ENCODE measurements around the gene IMPDH1. TPM values are rescaled to one million over a fixed set of nuclear protein-coding genes. Genes with fewer than 3 reads are reported as not detected.

IMPDH1 gene
- total RNA-seq, 1 donor from 2014 or later = 17.4 TPM

DNA sequence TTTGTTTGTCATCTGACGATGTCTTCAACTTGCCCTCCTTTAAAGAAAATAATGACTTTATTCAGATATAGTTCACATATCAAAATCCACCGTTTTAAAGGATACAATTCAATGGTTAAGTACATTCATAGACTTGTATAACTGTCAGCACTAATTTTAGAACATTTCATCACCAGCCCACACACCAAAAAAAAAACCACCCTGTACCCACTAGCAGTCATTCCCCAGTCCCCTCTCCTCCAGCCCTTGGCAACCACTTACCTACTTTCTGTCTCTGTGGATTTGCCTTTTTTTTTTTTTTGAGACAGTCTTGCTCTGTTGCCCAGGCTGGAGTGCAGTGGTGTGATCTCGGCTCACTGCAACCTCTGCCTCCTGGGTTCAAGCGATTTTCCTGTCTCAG is 40.6 kb upstream of the IMPDH1 start:
- no peak for DNase-seq
- intact Hi-C loops (cut with micrococcal nuclease) = no loop called here
- Histone ChIP-seq H3K36me3 (no peaks in the 10 kb centered on the region), H3K4me3 (no peak overlapping the region), H3K9me3 (replicated peaks) (no peaks in the 10 kb centered on the region), H3K27me3 (ENCODE audit: low read depth) (no peaks in the 10 kb centered on the region), H3K27ac (replicated peaks) (peak overlapping the region; percentile 51), H3K4me1 (peaks cover 44% of the 10 kb centered on the region)
- TF ChIP-seq, protein P1, sequence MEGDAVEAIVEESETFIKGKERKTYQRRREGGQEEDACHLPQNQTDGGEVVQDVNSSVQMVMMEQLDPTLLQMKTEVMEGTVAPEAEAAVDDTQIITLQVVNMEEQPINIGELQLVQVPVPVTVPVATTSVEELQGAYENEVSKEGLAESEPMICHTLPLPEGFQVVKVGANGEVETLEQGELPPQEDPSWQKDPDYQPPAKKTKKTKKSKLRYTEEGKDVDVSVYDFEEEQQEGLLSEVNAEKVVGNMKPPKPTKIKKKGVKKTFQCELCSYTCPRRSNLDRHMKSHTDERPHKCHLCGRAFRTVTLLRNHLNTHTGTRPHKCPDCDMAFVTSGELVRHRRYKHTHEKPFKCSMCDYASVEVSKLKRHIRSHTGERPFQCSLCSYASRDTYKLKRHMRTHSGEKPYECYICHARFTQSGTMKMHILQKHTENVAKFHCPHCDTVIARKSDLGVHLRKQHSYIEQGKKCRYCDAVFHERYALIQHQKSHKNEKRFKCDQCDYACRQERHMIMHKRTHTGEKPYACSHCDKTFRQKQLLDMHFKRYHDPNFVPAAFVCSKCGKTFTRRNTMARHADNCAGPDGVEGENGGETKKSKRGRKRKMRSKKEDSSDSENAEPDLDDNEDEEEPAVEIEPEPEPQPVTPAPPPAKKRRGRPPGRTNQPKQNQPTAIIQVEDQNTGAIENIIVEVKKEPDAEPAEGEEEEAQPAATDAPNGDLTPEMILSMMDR (IDR thresholded peaks at IDR 0.05; ENCODE audit: borderline replicate concordance) = no peak

- Histone ChIP-seq H3K4me1 (peaks cover 28% of the 10 kb centered on the region), H3K9me3 (replicated peaks) (no peaks in the 10 kb centered on the region), H3K27me3 (ENCODE audit: low read depth) (no peaks in the 10 kb centered on the region), H3K36me3 (no peaks in the 10 kb centered on the region), H3K4me3 (no peak overlapping the region), H3K27ac (replicated peaks) (no peak overlapping the region)
- no peak for DNase-seq
- TF ChIP-seq, protein P1 (IDR thresholded peaks at IDR 0.05; ENCODE audit: borderline replicate concordance) = no peak
- intact Hi-C loops (cut with micrococcal nuclease) = no loop called here
Measured at GRCh38 chr7:128448751-128449302, 39.0 kb upstream of the IMPDH1 start.

DNA sequence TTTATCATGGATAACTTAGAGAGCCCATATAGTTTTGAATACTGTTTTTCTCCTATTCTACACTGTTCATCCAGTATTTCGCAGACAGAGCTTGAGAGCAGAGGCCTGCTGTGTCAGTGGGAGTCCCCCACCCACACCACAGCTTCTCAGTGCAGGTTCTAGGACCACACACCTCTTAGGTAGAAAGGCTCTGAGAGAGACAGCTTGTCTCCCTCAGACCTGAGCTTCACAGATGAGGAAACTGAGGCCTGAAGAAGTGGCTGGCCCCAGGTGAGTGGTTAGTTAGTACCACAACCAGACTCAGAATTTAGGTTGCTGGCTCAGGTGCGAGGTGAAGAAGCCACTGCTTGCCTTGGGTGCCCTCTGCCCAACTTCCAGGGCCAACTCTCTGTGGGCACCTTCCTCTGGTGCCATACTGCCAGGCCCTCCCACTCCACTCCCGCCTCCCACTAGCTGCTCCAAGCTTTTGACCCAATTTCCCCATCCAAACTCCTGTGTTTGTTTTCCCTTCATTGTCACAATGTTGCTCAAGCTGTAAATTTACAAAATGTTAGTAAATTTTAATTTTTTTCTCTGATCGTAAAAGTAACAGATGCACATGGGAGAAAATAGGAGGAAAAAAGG is 38.3 kb upstream of the IMPDH1 start:
- no peaks in the 10 kb centered on the region for H3K9me3 ChIP-seq (replicated peaks)
- H3K27me3 ChIP-seq (ENCODE audit: low read depth) = no peaks in the 10 kb centered on the region
- no peak overlapping the region for H3K4me3 ChIP-seq
- TF ChIP-seq, protein P1 (IDR thresholded peaks at IDR 0.05; ENCODE audit: borderline replicate concordance) = no peak
- DNase-seq = no peak
- intact Hi-C loops (cut with micrococcal nuclease) = no loop called here
- H3K4me1 ChIP-seq = peaks cover 21% of the 10 kb centered on the region
- no peak overlapping the region for H3K27ac ChIP-seq (replicated peaks)
- no peaks in the 10 kb centered on the region for H3K36me3 ChIP-seq

DNA sequence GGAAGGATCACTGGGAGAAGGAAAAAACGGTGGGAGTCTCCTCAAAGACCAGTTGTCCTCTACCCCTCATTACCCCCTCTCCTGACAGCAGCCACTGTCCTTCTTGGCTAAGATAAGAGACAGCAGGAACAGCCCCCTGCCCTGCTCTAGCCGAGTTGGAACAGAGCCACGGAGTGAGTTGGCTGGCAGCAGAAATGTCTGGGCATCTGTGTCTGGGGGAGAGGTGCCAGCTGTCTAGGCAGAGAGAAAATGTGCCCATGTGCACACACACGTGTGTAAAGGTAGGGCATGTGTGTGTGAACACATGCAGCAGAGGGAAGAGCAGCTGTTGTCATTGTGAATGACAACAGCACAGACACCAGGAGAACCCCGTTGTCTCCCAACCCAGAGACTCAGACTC is 36.5 kb upstream of the IMPDH1 start:
- no peaks in the 10 kb centered on the region for H3K36me3 ChIP-seq
- no peaks in the 10 kb centered on the region for H3K9me3 ChIP-seq (replicated peaks)
- peaks cover 15% of the 10 kb centered on the region for H3K4me1 ChIP-seq
- peak overlapping the region; percentile 30 for H3K27ac ChIP-seq (replicated peaks)
- TF ChIP-seq, protein P1 (IDR thresholded peaks at IDR 0.05; ENCODE audit: borderline replicate concordance) = no peak
- DNase-seq = no peak
- no peaks in the 10 kb centered on the region for H3K27me3 ChIP-seq (ENCODE audit: low read depth)
- intact Hi-C loops (cut with micrococcal nuclease) = no loop called here
- H3K4me3 ChIP-seq = no peak overlapping the region

DNA sequence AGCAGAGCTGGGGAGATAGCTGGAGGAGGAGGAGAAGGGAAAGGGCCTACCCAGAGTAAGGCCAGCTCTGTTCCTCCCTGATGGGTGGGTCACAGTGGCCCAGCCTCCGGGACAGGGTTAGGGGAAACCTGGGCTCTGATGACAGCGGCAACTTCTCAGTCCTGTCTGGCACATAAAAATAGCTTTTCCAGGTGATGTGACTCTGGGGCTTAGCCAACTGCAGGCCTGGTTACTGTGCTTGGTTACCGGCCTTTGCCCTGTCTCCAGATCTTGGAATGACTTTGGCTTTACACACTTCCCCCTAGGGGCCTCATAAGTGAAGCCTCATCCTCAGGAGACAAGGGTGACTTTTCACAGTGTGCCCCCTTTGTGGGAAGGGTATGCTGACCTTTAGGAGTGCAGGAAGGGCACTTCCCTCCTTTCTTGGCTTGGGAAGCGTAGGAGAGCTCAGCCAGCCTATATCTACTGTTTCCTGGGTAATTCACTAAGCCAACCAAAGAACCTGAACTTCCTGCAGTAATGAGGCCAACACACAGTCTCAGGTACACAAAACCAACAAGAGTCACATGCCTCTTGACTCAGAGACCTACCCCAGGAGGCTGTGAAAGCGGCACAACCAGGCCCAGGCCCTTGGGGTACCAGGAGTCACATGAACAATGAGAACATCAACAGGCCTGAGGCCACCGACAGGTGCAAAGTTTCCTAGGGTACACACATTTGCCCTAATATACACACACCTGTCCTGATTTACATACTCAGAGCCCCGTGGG is 34.2 kb upstream of the IMPDH1 start:
- H3K36me3 ChIP-seq = no peaks in the 10 kb centered on the region
- H3K4me3 ChIP-seq = no peak overlapping the region
- H3K27me3 ChIP-seq (ENCODE audit: low read depth) = no peaks in the 10 kb centered on the region
- no peak for DNase-seq
- H3K9me3 ChIP-seq (replicated peaks) = no peaks in the 10 kb centered on the region
- no peak overlapping the region for H3K27ac ChIP-seq (replicated peaks)
- peaks cover 8% of the 10 kb centered on the region for H3K4me1 ChIP-seq
- intact Hi-C loops (cut with micrococcal nuclease) = no loop called here
- TF ChIP-seq, protein P1 (IDR thresholded peaks at IDR 0.05; ENCODE audit: borderline replicate concordance) = no peak

All from left ventricle myocardium inferior (tissue), 1 donor.